GM12875 (cell line): ENCODE results near the gene BRINP1.

Source experiments
- H3K4me3 ChIP-seq: one replicate; pipeline ENCODE4 v1.5.1; 2011; ENCODE audit warnings: low read depth, low read length, control low read depth
- TF ChIP-seq, protein P1 (sequence below): IDR thresholded peaks from 2 replicates; pipeline ENCODE4 v1.5.1; 2011; ENCODE audit warnings: low read depth, mild to moderate bottlenecking, control low read depth, inconsistent platforms, low read length, moderate library complexity, borderline replicate concordance; ENCODE audit not compliant: insufficient read depth

Gene BRINP1, protein sequence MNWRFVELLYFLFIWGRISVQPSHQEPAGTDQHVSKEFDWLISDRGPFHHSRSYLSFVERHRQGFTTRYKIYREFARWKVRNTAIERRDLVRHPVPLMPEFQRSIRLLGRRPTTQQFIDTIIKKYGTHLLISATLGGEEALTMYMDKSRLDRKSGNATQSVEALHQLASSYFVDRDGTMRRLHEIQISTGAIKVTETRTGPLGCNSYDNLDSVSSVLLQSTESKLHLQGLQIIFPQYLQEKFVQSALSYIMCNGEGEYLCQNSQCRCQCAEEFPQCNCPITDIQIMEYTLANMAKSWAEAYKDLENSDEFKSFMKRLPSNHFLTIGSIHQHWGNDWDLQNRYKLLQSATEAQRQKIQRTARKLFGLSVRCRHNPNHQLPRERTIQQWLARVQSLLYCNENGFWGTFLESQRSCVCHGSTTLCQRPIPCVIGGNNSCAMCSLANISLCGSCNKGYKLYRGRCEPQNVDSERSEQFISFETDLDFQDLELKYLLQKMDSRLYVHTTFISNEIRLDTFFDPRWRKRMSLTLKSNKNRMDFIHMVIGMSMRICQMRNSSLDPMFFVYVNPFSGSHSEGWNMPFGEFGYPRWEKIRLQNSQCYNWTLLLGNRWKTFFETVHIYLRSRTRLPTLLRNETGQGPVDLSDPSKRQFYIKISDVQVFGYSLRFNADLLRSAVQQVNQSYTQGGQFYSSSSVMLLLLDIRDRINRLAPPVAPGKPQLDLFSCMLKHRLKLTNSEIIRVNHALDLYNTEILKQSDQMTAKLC

DNA sequence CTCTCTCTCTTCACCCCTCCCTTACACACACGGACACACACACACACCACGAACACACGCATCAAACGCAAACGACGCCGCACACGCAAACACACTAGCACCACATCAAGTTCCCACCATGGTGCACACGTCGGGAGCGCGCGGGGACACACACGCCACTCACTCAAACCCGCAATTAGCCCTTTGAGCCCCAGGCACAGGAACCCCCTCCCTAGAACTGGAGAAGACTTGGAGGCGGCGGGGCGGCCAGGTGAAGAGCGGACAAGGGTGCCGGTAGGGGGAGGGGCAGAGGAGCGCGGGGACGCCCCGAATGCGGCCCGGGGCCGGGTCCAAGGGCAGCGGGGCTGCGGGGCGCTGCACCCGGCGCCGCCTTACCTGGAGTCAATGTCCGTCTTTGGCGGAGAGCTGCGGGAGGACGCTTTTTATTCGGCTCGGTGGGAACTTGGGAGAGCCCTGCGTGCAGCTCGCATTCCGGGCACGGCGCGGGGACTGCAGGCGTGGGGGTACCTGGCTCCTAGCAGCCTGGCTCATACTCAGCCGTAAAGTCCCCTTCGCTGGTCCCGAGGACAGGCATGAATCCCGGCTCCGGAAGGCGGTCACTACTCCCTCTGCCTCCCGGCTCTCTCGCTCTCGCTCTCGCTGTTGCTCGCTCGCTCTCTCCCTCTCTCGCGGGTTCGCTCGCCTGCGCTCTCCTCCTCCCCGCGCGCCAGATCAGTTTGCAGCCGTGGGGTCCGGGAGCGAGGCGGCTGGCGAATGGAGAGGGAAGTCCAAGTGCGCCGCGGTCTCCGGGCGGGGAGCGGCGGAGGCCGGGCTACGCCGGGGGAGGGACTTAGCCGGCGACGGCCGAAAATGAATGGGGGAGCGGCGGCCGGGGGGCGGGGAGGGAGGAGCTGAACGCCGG is at the start of gene BRINP1:
TSS of gene BRINP1 (minus strand) at position 755 of the 901 bp plus-strand sequence. CDS start 56,080 bp downstream, outside the sequence.
- TF ChIP-seq, protein P1, sequence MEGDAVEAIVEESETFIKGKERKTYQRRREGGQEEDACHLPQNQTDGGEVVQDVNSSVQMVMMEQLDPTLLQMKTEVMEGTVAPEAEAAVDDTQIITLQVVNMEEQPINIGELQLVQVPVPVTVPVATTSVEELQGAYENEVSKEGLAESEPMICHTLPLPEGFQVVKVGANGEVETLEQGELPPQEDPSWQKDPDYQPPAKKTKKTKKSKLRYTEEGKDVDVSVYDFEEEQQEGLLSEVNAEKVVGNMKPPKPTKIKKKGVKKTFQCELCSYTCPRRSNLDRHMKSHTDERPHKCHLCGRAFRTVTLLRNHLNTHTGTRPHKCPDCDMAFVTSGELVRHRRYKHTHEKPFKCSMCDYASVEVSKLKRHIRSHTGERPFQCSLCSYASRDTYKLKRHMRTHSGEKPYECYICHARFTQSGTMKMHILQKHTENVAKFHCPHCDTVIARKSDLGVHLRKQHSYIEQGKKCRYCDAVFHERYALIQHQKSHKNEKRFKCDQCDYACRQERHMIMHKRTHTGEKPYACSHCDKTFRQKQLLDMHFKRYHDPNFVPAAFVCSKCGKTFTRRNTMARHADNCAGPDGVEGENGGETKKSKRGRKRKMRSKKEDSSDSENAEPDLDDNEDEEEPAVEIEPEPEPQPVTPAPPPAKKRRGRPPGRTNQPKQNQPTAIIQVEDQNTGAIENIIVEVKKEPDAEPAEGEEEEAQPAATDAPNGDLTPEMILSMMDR: no peak

DNA sequence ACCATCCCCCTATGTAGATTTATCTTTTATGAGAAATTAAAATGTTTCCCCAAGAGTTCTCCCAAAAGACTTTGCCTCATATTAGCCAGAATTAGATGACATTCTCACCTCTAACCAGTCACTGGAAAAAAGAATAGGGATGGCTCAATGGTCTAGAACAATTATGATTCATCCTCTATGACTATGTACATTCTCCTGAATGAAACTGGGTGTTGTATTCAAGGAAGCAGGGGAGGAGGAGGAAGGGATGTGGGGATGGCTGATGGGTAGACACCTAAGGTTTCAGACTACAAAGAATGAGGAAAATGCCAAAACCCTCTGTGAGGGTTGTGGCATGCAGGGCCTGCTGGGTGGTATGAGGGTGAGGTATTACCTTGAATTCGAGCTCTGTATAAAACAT is 49.5 kb upstream of the BRINP1 start:
- TF ChIP-seq, protein P1: no peak
- H3K4me3 ChIP-seq: no peak overlapping the region

More for the DNA sequence above, at the start of gene BRINP1:
- H3K4me3 ChIP-seq: no peak within 1 kb of the TSS

DNA sequence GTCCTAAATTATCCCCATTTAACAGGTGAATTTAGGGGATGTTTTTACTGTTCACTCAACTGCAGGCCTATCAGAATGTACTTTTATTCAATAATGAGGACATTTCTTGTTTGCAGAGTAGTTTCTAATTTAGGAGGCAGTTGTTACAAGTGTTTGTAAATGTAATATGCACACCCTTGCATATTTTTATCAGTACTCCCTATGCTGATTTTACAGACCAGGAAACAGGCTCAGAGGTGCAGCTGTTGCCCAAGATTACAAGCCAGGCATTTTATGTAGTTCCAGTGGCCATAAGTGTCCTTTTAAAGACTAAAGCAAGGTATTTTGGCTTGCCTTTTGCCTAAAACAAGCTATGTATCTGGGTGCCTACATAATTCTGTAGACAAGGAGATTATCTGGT is 47.6 kb upstream of the BRINP1 start:
- TF ChIP-seq, protein P1: no peak
- H3K4me3 ChIP-seq: no peak overlapping the region

DNA sequence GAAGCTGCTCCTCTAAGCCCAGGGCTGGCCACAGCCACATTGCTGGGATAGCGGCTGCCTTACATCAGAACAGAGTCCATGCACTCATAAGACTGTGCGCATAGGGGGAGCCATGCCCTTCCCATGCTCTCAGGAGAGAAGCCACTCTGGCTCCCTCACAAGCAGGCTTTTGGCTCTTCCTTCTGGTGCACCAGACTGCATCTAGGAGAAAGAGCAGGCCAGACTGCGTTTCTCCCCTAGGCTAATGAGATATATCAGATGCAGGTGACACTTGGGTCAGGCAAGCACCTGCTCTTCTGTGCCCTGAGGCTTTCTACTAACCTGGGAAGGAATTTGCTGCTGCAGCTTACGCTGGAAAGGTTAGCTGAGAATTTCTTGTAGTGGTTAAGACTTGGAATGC is 43.2 kb upstream of the BRINP1 start:
- no peak overlapping the region for H3K4me3 ChIP-seq
- TF ChIP-seq, protein P1: no peak

DNA sequence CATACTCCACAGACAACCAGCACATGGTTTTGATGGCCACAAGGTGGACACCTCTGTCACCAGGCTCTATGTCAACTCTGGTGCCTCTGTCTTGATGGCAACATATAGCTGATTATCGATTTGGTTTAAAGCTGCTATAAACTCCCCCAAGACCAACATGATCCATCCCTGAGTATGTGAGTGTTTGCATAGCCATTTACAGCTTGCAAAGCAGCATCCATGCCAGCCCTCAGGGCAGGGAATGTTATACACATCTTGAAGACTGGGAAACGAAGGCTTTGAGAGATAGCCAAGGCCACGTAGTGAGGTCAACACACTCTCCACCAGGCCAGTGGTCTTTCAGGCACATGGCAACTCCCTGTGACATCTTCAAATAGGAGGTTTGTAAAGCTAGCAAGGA is 40.3 kb upstream of the BRINP1 start:
- H3K4me3 ChIP-seq: no peak overlapping the region
- TF ChIP-seq, protein P1: no peak

DNA sequence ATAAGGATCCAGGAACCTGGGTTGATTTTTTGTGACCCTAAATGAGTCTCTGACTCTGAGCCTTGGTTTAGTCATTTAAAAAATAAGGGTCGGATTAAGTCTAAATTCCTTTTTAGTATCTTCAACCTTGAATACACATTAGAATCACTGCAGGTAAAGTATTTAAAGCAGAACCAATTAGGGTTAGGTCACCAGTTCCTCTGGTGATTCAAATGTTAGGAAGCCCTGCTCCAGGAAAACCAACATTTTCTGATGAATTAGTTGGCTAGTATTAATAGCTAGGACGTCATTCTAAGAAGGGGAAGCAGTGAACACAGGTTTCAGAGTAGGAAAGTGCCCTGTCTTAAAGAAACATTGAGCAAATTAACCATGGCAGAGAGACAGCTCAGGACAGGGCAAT is 31.4 kb upstream of the BRINP1 start:
- TF ChIP-seq, protein P1: no peak
- no peak overlapping the region for H3K4me3 ChIP-seq
